GM19043 (cell line): ENCODE measurements around the gene CCDC192.
"Not testable (repeated sequence)": the region's sequence is repeated elsewhere in the genome, so short reads cannot be mapped to it uniquely, and the experiment has no call there.

Experiments
- ATAC-seq: cut with Tn5 transposase; IDR thresholded peaks from one replicate; pipeline ENCODE4 v1.9.1; 2021; ENCODE audit warnings: low read depth; ENCODE audit not compliant: unreplicated experiment

Gene CCDC192

GRCh38 chr5:127697894-127698600, 5.1 kb upstream of the CCDC192 start:
- ATAC-seq, result no peak

GRCh38 chr5:127699416-127699815, 3.8 kb upstream of the CCDC192 start:
- ATAC-seq, result no peak

DNA sequence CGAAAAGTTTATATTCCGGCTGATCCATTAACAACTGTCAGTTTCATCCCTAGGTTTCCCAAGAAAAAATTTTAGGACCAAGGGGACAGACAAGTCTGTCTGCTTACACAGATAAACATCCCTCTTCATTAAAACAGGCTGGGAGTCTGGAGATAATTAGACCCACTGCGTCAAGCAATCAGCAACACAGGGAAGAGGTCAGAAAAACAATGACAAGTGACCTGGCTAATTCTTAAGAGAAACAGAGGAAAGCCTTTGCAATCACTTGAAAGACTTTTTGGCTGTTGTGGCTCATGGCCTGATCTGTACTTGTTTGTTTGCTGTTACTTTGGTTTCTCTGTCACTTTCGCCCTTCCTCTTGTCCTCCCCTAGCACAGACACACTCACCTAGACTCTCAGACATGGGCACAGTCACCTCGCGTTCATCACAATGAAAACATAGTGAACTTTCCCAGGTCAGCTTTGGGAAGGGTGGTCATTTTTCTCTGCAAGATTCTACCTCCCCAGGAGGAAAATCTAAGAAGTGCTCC, 2.9 kb upstream of the CCDC192 start:
- no peak for ATAC-seq

DNA sequence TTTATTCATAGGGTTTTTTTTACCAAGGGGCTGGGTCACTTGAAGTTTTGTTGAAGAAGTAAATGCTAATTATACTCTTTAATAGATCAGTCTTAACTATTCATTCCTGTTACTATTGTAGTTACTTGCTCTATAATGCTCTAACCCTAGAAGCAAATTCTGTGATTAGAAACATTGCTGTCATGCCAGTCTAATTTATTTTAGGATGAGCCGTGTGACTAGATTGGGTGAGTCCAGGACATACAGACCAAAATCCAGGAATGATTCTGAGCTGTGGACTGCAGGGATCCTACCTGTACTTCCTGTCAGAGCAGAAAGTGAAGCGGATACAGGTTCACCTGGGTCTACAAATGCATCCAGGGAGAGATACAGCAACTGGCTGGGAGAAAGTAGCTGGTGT, 757 bp upstream of the CCDC192 start:
- ATAC-seq, result no peak

GRCh38 chr5:127705120-127705892, 2.1 kb downstream of the CCDC192 start:
- ATAC-seq, result no peak

- no peak for ATAC-seq
These were observed 3.5 kb downstream of the CCDC192 start for GRCh38 chr5:127706691-127707090.

GRCh38 chr5:127707209-127707608, 4.0 kb downstream of the CCDC192 start:
- no peak for ATAC-seq

DNA sequence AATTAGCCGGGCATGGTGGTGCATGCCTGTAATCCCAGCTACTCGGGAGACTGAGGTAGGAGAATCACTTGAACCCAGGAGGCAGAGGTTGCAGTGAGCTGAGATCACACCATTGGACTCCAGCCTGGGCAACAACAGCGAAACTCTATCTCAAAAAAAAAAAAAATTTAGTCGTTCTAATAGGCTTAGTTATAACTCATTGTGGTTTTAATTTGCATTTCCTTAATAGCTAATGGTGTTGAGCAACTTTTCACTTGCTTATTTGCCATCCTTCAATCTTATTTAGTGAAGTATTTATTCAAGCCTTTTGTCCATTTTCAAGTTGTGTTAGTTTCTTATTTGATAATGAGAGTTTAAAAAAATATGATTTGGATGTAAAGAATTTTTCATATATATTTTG, 9.9 kb downstream of the CCDC192 start:
- not testable (repeated sequence) for ATAC-seq

DNA sequence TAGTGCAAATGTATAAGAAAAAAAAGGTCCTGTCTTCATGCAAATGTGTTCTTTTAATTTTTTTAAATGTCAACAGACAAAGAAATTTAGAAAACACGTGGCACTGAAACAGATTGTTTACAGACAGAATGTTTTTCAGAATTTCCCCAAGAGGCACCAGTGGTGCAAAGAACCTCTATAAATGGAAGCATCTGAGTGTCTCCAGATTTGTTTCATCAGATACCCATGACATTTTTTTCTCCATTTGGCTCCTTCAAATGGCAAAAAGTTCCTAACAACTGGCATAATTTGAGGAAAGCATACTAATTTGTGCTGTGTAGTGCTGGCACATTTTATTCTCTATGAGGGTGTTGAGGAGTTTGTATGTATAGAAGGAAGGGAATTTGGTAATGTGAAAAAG, 15.0 kb downstream of the CCDC192 start:
- ATAC-seq, result no peak

DNA sequence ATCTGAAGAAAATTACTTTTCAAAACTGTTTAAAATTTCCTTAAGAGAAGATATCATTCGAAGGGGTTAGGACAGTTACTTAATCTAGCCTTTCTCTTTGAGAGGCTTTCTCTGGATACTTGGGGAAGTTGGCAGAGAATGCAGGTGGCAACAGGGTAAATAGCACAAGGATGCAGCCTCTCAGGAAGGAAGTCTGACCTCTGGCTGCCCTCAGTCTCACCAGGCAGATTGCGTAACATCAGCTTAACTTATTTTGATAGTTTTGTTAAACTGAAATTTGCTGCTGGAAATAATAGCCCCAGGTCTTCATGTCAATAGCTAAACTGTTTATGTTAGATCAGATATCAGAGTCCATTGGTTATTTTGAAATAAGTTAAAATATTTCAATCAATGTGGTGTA, 20.4 kb downstream of the CCDC192 start:
- no peak for ATAC-seq

DNA sequence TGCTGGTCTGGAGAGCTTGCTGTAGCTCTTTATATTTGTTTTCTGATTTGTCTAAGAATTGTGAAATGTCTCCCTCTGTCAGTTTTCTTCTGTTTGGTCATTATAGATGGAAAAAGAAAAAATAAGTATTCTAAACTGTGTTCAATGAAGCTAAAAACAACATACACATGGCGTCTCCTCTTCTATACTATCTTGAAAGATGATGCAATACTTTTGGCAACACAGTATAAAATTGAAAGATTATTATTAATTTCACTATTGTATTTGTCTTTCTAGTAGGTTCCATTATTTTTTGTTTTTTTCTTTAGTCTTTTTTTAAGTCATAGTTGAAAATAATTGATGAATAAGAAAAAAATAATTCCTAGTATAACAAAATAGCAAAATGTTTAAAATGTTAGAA, 22.5 kb downstream of the CCDC192 start:
- no peak for ATAC-seq

GRCh38 chr5:127732963-127733362, 29.8 kb downstream of the CCDC192 start:
- no peak for ATAC-seq

DNA sequence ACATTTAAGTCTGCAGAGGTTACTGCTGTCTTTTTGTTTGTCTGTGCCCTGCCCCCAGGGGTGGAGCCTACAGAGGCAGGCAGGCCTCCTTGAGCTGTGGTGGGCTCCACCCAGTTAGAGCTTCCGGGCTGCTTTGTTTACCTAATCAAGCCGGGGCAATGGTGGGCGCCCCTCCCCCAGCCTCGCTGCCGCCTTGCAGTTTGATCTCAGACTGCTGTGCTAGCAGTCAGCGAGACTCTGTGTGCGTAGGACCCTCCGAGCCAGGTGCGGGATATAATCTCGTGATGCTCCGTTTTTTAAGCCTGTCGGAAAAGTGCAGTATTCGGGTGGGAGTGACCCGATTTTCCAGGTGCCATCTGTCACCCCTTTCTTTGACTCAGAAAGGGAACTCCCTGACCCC, 36.2 kb downstream of the CCDC192 start:
- not testable (repeated sequence) for ATAC-seq

GRCh38 chr5:127739807-127740384, 36.7 kb downstream of the CCDC192 start:
- no peak for ATAC-seq

DNA sequence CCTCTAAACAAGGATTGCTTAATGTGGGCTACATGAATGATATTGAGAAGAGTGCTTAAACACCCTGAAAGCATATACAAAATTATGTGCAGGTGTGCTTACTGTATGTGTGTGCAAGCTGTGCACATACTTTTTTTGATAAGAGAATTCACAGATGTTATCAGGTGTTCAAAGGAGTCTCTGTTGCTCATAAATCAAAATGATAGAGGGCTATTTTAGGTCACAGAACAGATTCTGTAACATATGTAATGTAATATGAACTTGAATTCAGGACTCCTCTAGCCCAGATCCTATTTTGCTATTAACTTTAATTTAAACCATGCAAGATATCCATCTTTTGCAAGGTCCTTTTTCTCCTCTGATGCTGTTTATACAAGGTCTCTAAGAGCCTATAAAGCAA, 38.2 kb downstream of the CCDC192 start:
- no peak for ATAC-seq

DNA sequence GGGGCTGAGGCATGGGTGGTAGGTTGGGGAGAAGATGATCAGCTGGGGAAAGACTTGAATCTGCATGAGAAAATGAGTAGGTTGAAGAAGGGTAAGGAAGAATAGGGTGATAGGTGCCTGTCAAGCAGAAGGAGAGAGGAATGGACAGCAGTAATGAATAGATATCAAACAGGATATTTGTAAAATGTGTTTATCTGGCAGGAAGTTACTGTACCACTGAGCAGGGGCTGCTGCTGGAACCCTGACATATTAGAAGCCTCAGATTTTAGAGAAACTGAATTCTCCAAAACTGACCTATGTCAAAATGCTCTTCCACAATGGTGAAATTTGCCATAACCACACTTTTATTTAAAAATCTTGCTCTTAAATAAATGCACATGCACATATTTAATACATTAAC, 41.0 kb downstream of the CCDC192 start:
- no peak for ATAC-seq

DNA sequence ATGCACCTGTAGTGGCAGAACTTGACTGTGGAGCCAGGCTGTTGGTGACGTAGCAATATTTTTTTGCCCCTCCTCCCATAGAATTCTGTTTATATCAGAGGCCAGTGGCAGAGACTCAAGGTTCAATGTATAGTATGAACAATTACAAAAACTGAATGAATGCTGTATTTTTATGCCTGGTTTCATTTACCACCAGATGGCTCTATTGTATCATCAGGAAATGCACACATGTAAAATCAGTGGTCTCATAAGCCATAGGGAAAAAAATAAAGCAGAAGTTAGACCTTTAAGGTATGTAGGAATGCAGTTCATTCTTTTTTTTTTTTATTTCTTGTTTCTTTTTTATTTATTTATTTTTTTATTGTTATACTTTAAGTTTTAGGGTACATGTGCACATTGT, 43.6 kb downstream of the CCDC192 start:
- ATAC-seq, result no peak

DNA sequence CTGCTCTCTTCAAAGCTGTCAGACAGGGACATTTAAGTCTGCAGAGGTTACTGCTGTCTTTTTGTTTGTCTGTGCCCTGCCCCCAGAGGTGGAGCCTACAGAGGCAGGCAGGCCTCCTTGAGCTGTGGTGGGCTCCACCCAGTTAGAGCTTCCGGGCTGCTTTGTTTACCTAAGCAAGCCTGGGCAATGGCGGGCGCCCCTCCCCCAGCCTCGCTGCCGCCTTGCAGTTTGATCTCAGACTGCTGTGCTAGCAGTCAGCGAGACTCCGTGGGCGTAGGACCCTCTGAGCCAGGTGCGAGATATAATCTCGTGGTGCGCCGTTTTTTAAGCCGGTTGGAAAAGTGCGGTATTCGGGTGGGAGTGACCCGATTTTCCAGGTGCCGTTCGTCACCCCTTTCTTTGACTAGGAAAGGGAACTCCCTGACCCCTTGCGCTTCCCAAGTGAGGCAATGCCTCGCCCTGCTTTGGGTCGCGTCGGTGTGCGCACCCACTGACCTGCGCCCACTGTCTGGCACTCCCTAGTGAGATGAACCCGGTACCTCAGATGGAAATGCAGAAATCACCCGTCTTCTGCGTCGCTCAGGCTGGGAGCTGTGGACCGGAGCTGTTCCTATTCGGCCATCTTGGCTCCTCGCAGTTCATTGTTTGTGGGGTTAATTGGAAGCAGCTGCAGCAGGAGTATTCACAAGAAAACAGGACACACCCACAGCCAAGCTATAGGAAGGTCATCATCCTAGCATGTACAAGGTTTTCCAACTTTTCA, 49.5 kb downstream of the CCDC192 start:
- ATAC-seq, result not testable (repeated sequence)

GRCh38 chr5:127754259-127754658, 51.1 kb downstream of the CCDC192 start:
- ATAC-seq, result no peak

DNA sequence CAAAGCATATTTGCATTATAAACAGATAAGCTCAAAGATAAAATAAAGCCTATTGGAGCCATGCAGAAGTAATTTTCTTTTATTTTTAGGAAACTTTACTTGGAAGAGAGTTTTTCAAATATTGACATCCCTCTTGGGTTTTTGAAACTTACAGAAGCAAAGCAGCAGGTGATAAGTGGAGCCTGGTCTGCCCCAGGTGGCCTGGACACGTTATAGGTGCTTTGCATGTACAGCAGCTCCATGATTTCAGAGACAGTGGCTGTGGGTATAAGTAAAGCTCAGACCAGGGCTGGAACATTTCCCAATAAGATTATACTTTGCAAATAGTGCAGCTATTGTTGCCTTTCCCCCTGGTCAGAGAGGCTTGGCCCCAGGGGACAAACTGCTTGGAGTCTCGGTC, 51.5 kb downstream of the CCDC192 start:
- no peak for ATAC-seq

- ATAC-seq, result peak; percentile 86
These were observed 54.4 kb downstream of the CCDC192 start for GRCh38 chr5:127757576-127757975.
